HepG2 (cell line): ENCODE data around the gene CYP4F22.

ENCODE experiments used
- EP300 ChIP-seq, 3 experiments: sonication (generic) in 1 of 3; formaldehyde crosslinking in 1 of 3; IDR thresholded peaks; 2 replicates each; pipeline versions ENCODE4 v1.5.1 to v1.6.1; 2011 to 2020; ENCODE audit warnings: low read depth in 2 of 3, low read length in 2 of 3, borderline replicate concordance in 1 of 3, improper control_type of control experiment in 1 of 3, mild to moderate bottlenecking in 1 of 3, missing genetic modification reagents in 1 of 3, moderate library complexity in 1 of 3
- MAX ChIP-seq: IDR thresholded peaks from 2 replicates; pipeline ENCODE4 v1.6.1; 2012; ENCODE audit warnings: inconsistent platforms
- SUZ12 ChIP-seq: fragments of 150-350 bp; IDR thresholded peaks from 2 replicates; pipeline ENCODE4 v1.6.1; 2014; ENCODE audit warnings: low read depth, low read length
- TCF7L2 ChIP-seq: IDR thresholded peaks from 2 replicates; pipeline ENCODE4 v1.6.1; 2011; ENCODE audit warnings: mild to moderate bottlenecking, low read depth, low read length, moderate library complexity
- ZNF138 ChIP-seq: sonication (generic); formaldehyde crosslinking; IDR thresholded peaks from 2 replicates; pipeline ENCODE4 v1.5.0; 2020; ENCODE audit warnings: mild to moderate bottlenecking, low read depth, missing genetic modification reagents
- ZNF510 ChIP-seq: sonication (generic); formaldehyde crosslinking; IDR thresholded peaks from 2 replicates; pipeline ENCODE4 v1.4.0; 2020; ENCODE audit warnings: low read depth, mild to moderate bottlenecking, missing genetic modification reagents
- TF ChIP-seq, protein P1 (sequence below): sonication (generic); formaldehyde crosslinking; IDR thresholded peaks from 2 replicates; pipeline ENCODE4 v1.5.0; 2020; ENCODE audit warnings: mild to moderate bottlenecking, missing genetic modification reagents, moderate library complexity
- TF ChIP-seq, protein P2 (sequence below): sonication (generic); formaldehyde crosslinking; IDR thresholded peaks from 2 replicates; pipeline ENCODE4 v1.4.0; 2020; ENCODE audit warnings: low read depth, mild to moderate bottlenecking, missing genetic modification reagents

DNA sequence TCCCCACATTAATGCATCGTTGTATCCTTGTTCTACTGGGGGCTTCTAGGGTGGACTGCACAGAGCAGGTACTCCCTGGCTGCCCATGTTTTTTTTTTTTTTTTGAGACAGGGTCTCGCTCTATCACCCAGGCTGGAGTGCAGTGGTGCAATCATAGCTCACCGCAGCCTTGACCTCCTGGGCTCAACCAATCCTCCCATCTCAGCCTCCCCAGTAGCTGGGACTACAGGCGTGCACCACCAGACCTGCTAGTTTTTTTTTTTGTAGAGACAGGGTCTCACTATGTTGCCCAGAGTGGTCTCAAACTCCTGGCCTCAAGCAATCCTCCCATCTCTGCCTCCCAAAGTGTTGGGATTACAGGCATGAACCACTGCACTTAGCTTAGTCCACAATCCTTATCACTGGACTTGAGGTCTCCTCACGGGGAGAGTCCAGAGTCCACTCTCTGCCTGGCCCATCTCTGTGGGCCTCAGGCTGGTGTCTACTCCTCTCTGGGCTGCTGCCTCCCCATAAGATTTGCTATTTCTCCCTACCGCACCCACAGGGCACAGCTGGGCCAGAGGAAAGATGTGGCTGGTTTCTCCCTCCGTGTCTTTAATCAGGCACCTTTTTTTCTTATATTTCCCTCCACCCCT, 56.3 kb downstream of the CYP4F22 start:
- TF ChIP-seq MAX (no peak), ZNF138 (CRISPR knock-in tag) (no peak), EP300 (IDR thresholded peaks at IDR 0.05; ENCODE audit: low read depth in 2 of 2, low read length in 2 of 2) (no peak), EP300 (CRISPR knock-in tag; IDR thresholded peaks at IDR 0.05; ENCODE audit: borderline replicate concordance) (no peak), ZNF510 (no peak), TCF7L2 (no peak), SUZ12 (no peak)
- TF ChIP-seq, protein P1, sequence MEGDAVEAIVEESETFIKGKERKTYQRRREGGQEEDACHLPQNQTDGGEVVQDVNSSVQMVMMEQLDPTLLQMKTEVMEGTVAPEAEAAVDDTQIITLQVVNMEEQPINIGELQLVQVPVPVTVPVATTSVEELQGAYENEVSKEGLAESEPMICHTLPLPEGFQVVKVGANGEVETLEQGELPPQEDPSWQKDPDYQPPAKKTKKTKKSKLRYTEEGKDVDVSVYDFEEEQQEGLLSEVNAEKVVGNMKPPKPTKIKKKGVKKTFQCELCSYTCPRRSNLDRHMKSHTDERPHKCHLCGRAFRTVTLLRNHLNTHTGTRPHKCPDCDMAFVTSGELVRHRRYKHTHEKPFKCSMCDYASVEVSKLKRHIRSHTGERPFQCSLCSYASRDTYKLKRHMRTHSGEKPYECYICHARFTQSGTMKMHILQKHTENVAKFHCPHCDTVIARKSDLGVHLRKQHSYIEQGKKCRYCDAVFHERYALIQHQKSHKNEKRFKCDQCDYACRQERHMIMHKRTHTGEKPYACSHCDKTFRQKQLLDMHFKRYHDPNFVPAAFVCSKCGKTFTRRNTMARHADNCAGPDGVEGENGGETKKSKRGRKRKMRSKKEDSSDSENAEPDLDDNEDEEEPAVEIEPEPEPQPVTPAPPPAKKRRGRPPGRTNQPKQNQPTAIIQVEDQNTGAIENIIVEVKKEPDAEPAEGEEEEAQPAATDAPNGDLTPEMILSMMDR, result no peak
- TF ChIP-seq, protein P2, sequence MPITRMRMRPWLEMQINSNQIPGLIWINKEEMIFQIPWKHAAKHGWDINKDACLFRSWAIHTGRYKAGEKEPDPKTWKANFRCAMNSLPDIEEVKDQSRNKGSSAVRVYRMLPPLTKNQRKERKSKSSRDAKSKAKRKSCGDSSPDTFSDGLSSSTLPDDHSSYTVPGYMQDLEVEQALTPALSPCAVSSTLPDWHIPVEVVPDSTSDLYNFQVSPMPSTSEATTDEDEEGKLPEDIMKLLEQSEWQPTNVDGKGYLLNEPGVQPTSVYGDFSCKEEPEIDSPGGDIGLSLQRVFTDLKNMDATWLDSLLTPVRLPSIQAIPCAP, result no peak
